GM12865 (cell line): ENCODE data around the gene SYT1.

ENCODE experiments used
- DNase-seq: peaks from one replicate; pipeline ENCODE4 v3.0.0; 2010; ENCODE audit warnings: low read depth
- H3K4me3 ChIP-seq: 2 replicates; pipeline ENCODE4 v1.5.1; 2011; ENCODE audit warnings: mild to moderate bottlenecking, low read depth, low read length, control low read depth
- TF ChIP-seq, protein P1 (sequence below): IDR thresholded peaks from 2 replicates; pipeline ENCODE4 v1.5.1; 2011; ENCODE audit warnings: low read length, control low read depth, low read depth, inconsistent platforms; ENCODE audit not compliant: insufficient read depth; ENCODE audit errors: missing control alignments

Gene SYT1

DNA sequence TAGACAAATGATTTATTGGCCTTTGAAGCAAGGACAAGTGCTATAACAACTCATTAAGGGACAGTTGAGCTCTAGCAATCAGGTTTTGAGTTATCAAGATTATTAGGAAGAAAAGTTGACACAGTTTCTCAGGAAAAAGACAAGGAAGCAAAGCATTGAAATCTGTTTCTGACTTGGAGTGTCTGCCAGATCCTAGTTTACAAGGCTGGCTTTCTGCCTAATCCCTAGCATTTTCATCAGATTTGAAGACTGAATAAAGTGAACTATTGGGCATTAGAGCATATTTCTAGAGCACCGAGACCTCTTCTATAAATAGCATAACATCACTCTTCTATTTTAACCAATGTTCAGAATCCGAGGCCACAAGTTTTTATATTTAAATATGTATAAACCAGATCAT, 7.0 kb downstream of the SYT1 start:
- no peak overlapping the region for H3K4me3 ChIP-seq
- no peak for DNase-seq
- TF ChIP-seq, protein P1, sequence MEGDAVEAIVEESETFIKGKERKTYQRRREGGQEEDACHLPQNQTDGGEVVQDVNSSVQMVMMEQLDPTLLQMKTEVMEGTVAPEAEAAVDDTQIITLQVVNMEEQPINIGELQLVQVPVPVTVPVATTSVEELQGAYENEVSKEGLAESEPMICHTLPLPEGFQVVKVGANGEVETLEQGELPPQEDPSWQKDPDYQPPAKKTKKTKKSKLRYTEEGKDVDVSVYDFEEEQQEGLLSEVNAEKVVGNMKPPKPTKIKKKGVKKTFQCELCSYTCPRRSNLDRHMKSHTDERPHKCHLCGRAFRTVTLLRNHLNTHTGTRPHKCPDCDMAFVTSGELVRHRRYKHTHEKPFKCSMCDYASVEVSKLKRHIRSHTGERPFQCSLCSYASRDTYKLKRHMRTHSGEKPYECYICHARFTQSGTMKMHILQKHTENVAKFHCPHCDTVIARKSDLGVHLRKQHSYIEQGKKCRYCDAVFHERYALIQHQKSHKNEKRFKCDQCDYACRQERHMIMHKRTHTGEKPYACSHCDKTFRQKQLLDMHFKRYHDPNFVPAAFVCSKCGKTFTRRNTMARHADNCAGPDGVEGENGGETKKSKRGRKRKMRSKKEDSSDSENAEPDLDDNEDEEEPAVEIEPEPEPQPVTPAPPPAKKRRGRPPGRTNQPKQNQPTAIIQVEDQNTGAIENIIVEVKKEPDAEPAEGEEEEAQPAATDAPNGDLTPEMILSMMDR, result no peak

DNA sequence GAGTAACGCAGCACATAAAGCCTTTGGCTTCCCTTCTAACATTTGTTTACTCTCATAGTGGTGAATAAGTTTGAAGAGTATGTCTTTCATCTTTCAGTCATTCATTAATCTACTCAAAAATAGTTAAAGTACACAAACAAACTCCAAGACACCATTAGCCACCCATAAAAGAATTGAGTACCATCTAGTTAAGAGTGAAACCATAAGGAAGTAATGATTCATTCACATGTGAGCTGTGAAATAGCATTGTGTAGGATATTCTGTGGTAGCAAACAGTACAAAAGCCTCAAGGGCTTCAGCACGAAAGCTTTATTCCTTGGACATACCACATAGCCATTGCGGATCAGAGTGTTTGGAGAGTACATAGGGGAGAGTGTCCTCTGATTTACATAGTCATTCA, 13.9 kb downstream of the SYT1 start:
- no peak for DNase-seq
- no peak overlapping the region for H3K4me3 ChIP-seq
- TF ChIP-seq, protein P1, result no peak

DNA sequence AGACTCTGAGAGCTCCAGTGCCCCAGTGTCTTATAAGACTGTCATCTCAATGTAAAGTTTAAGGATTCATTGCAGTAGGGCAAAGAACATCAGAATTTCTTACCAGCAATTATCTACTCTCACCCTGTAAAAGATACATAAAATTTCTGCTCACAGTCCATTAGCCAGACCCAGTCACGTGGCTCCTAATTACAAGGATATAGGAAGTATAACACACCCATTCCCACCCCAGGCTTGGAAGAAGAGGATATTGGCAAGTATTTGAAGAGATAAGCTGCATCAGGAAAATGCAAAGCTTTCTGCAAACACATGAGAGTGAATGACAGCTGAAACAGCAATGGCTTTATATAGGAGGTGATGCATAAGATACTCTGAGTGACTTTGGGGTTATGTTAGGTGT, 14.3 kb downstream of the SYT1 start:
- no peak for DNase-seq
- H3K4me3 ChIP-seq, result no peak overlapping the region
- TF ChIP-seq, protein P1, result no peak

DNA sequence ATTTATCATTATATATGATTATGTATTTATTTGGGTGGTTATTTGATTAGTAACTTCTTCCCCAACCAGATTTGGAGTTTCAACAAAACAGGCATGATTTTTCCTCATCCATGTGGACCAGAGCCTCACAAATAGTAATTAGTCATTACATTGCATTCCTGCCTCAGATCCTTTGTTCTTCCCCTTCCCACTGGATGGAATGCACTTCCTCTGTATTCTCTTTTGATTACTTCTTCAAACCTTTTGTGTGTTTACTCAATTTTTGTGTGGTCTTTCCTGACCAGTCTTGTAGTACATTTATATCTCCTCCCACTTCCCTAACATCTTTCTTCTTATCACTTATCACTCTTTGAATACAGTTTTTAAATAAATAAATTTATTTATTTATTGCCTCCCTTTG, 15.5 kb downstream of the SYT1 start:
- no peak for DNase-seq

DNA sequence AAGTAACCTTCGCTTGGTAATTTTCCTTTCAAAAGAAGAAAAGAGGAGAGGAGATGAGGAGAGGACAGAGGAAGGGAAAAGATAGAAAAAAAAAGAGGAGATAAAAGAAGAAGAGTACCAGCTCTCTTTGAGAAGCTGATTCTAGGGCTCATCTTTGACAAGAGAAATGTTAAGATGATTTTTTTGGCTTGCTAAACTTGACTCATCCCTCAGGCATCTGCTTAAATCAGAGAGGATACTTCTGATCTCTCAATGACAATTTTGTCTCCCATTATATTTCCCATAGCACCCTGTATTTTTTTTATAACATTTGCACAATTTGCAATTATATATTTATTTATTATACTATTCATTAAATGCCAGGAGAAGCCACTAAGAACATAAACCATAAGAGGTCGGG, 17.1 kb downstream of the SYT1 start:
- H3K4me3 ChIP-seq, result no peak overlapping the region
- DNase-seq, result no peak
- TF ChIP-seq, protein P1, result no peak

More for the DNA sequence above, 15.5 kb downstream of the SYT1 start:
- H3K4me3 ChIP-seq, result no peak overlapping the region
- TF ChIP-seq, protein P1, result no peak

DNA sequence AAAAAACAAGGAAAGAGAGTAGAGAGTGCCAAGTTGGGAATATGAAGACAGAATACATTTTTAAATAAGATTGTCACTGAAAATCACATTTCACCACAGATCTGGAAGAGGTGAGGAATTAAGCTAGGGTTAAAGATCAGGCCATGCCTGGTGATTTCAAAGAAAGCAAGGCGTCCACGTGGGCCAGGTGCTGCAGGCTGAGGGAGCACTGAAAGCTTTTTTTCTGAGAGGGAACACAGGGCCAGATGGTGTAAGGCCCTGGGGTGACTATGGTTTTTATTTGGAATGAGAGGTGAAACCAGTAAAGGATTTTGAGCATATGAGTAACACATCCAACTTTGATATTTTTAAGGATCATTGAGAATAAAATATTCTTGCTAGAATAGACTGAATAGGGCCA, 20.9 kb downstream of the SYT1 start:
- TF ChIP-seq, protein P1, result no peak

DNA sequence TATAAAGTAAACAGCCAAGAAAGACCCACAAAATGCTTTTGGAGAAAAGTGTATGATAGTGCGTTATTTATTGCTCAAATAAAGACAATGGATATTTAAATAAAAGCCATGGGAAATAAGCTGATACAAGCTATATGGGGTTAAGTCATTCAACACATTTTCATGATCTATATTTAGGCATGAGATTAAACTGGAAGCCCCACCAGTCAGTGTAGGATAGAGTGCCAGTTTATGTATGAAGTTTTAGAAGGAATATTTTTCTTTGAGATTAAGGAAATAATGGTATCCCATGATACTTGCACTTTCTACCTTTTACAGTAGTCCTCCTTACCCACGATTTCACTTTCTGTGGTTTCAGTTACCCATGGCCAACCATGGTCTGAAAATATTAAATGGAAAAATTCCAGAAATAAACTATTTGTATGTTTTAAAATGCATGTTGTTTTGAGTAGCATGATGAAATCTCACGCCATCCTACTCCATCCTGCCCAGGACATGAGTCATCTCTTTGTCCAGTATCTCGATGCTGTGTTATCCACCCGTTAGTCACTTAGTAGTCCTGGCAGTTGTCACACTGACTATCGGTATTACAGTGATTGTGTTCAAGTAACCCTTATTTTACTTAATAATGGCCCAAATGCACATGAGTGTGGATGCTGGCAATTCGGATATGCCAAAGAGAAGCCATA, 22.3 kb downstream of the SYT1 start:
- H3K4me3 ChIP-seq, result no peak overlapping the region
- TF ChIP-seq, protein P1, result no peak
- DNase-seq, result no peak

More for the DNA sequence above, 20.9 kb downstream of the SYT1 start:
- no peak for DNase-seq
- no peak overlapping the region for H3K4me3 ChIP-seq
